Measurements from ENCODE around the gene GABBR2.

GABBR2 gene

GRCh38 chr9:98572796-98573195 is 135.9 kb downstream of the GABBR2 start:
- WGBS (ENCODE audit: extremely low coverage, insufficient coverage, insufficient read length), result no CpG with 5 or more reads among the region's 7 CpGs
- H3K4ac ChIP-seq (ENCODE audit: low read depth, low read length), result no peak overlapping the region
- H3K18ac ChIP-seq (ENCODE audit: low read length), result no peak overlapping the region

GRCh38 chr9:98572054-98572627 is 136.6 kb downstream of the GABBR2 start:
- Histone ChIP-seq H3K4me1 (ENCODE audit: control insufficient read depth in 1 of 2, insufficient read depth in 2 of 2, low read length in 2 of 2) (no peaks in the 10 kb centered on the region), H3K18ac (ENCODE audit: low read length) (no peak overlapping the region), H3K4me2 (ENCODE audit: low read length) (no peak overlapping the region), H2BK12ac (ENCODE audit: low read length) (no peak overlapping the region), H2BK120ac (ENCODE audit: insufficient read depth, low read length, poor library complexity) (no peak overlapping the region), H3K4me3 (ENCODE audit: low read depth, low read length) (no peak overlapping the region), H4K12ac (ENCODE audit: low read depth, low read length) (no peak overlapping the region), H3K79me1 (ENCODE audit: low read length) (no peaks in the 10 kb centered on the region), H2BK5ac (ENCODE audit: low read depth, low read length, poor library complexity) (no peak overlapping the region), H3K4ac (ENCODE audit: low read depth, low read length) (no peak overlapping the region), H4K91ac (ENCODE audit: low read depth, low read length) (no peak overlapping the region), H3K27me3 (ENCODE audit: insufficient read depth, low read length) (no peaks in the 10 kb centered on the region), H3K27ac (ENCODE audit: low read depth, low read length) (no peak overlapping the region), H3K36me3 (ENCODE audit: control insufficient read depth in 1 of 2, insufficient read depth in 2 of 2, low read length in 2 of 2) (no peaks in the 10 kb centered on the region), H3K9me3 (ENCODE audit: insufficient read depth, low read depth, low read length) (no peaks in the 10 kb centered on the region), H3K14ac (ENCODE audit: low read length) (no peak overlapping the region), H2AFZ (ENCODE audit: insufficient read depth, low read length, poor library complexity) (no peak overlapping the region), H3K23ac (ENCODE audit: low read length) (no peak overlapping the region), H3K79me2 (ENCODE audit: control insufficient read depth, insufficient read depth, low read length, poor library complexity) (no peaks in the 10 kb centered on the region), H4K8ac (ENCODE audit: low read depth, low read length) (no peak overlapping the region), H2AK5ac (ENCODE audit: low read length) (no peak overlapping the region), H3K9ac (ENCODE audit: low read length) (no peak overlapping the region)
- WGBS (ENCODE audit: extremely low coverage, insufficient coverage, insufficient read length), result no CpG with 5 or more reads among the region's 4 CpGs
- DNase-seq, result no peak

More at GRCh38 chr9:98572796-98573195, 135.9 kb downstream of the GABBR2 start:
- no peak overlapping the region for H2BK120ac ChIP-seq (ENCODE audit: insufficient read depth, low read length, poor library complexity)
- H4K12ac ChIP-seq (ENCODE audit: low read depth, low read length), result no peak overlapping the region
- H3K9me3 ChIP-seq (ENCODE audit: insufficient read depth, low read depth, low read length), result no peaks in the 10 kb centered on the region
- no peak overlapping the region for H2BK12ac ChIP-seq (ENCODE audit: low read length)
- H3K27ac ChIP-seq (ENCODE audit: low read depth, low read length), result no peak overlapping the region
- no peak overlapping the region for H2AK5ac ChIP-seq (ENCODE audit: low read length)
- DNase-seq, result no peak
- no peaks in the 10 kb centered on the region for H3K36me3 ChIP-seq (ENCODE audit: control insufficient read depth in 1 of 2, insufficient read depth in 2 of 2, low read length in 2 of 2)
- no peaks in the 10 kb centered on the region for H3K27me3 ChIP-seq (ENCODE audit: insufficient read depth, low read length)
- no peak overlapping the region for H2AFZ ChIP-seq (ENCODE audit: insufficient read depth, low read length, poor library complexity)
- no peak overlapping the region for H3K23ac ChIP-seq (ENCODE audit: low read length)
- no peaks in the 10 kb centered on the region for H3K4me1 ChIP-seq (ENCODE audit: control insufficient read depth in 1 of 2, insufficient read depth in 2 of 2, low read length in 2 of 2)
- H3K79me2 ChIP-seq (ENCODE audit: control insufficient read depth, insufficient read depth, low read length, poor library complexity), result no peaks in the 10 kb centered on the region
- H3K4me3 ChIP-seq (ENCODE audit: low read depth, low read length), result no peak overlapping the region
- no peak overlapping the region for H4K91ac ChIP-seq (ENCODE audit: low read depth, low read length)
- no peak overlapping the region for H4K8ac ChIP-seq (ENCODE audit: low read depth, low read length)
- no peaks in the 10 kb centered on the region for H3K79me1 ChIP-seq (ENCODE audit: low read length)
- H3K14ac ChIP-seq (ENCODE audit: low read length), result no peak overlapping the region
- H3K4me2 ChIP-seq (ENCODE audit: low read length), result no peak overlapping the region
- H3K9ac ChIP-seq (ENCODE audit: low read length), result no peak overlapping the region
- no peak overlapping the region for H2BK5ac ChIP-seq (ENCODE audit: low read depth, low read length, poor library complexity)

GRCh38 chr9:98571643-98572042 is 137.1 kb downstream of the GABBR2 start:
- Histone ChIP-seq H3K36me3 (ENCODE audit: control insufficient read depth in 1 of 2, insufficient read depth in 2 of 2, low read length in 2 of 2) (no peaks in the 10 kb centered on the region), H2BK12ac (ENCODE audit: low read length) (no peak overlapping the region), H3K27me3 (ENCODE audit: insufficient read depth, low read length) (no peaks in the 10 kb centered on the region), H4K91ac (ENCODE audit: low read depth, low read length) (no peak overlapping the region), H3K27ac (ENCODE audit: low read depth, low read length) (no peak overlapping the region), H3K14ac (ENCODE audit: low read length) (no peak overlapping the region), H2AFZ (ENCODE audit: insufficient read depth, low read length, poor library complexity) (no peak overlapping the region), H4K8ac (ENCODE audit: low read depth, low read length) (no peak overlapping the region), H3K4me3 (ENCODE audit: low read depth, low read length) (no peak overlapping the region), H2BK120ac (ENCODE audit: insufficient read depth, low read length, poor library complexity) (no peak overlapping the region), H3K9ac (ENCODE audit: low read length) (no peak overlapping the region), H3K9me3 (ENCODE audit: insufficient read depth, low read depth, low read length) (no peaks in the 10 kb centered on the region), H3K23ac (ENCODE audit: low read length) (no peak overlapping the region), H2AK5ac (ENCODE audit: low read length) (no peak overlapping the region), H3K79me1 (ENCODE audit: low read length) (no peaks in the 10 kb centered on the region), H4K12ac (ENCODE audit: low read depth, low read length) (no peak overlapping the region), H3K4ac (ENCODE audit: low read depth, low read length) (no peak overlapping the region), H3K4me1 (ENCODE audit: control insufficient read depth in 1 of 2, insufficient read depth in 2 of 2, low read length in 2 of 2) (no peaks in the 10 kb centered on the region), H3K79me2 (ENCODE audit: control insufficient read depth, insufficient read depth, low read length, poor library complexity) (no peaks in the 10 kb centered on the region), H3K18ac (ENCODE audit: low read length) (no peak overlapping the region), H3K4me2 (ENCODE audit: low read length) (no peak overlapping the region), H2BK5ac (ENCODE audit: low read depth, low read length, poor library complexity) (no peak overlapping the region)
- no CpG with 5 or more reads among the region's 3 CpGs for WGBS (ENCODE audit: extremely low coverage, insufficient coverage, insufficient read length)
- no peak for DNase-seq

- Histone ChIP-seq H3K23ac (ENCODE audit: low read length) (no peak overlapping the region), H3K4me3 (ENCODE audit: low read depth, low read length) (no peak overlapping the region), H3K4me1 (ENCODE audit: control insufficient read depth in 1 of 2, insufficient read depth in 2 of 2, low read length in 2 of 2) (no peaks in the 10 kb centered on the region), H3K9ac (ENCODE audit: low read length) (no peak overlapping the region), H2BK12ac (ENCODE audit: low read length) (no peak overlapping the region), H3K36me3 (ENCODE audit: control insufficient read depth in 1 of 2, insufficient read depth in 2 of 2, low read length in 2 of 2) (no peaks in the 10 kb centered on the region), H3K4ac (ENCODE audit: low read depth, low read length) (no peak overlapping the region), H3K14ac (ENCODE audit: low read length) (no peak overlapping the region), H2AK5ac (ENCODE audit: low read length) (no peak overlapping the region), H2AFZ (ENCODE audit: insufficient read depth, low read length, poor library complexity) (no peak overlapping the region), H3K9me3 (ENCODE audit: insufficient read depth, low read depth, low read length) (no peaks in the 10 kb centered on the region), H2BK5ac (ENCODE audit: low read depth, low read length, poor library complexity) (no peak overlapping the region), H2BK120ac (ENCODE audit: insufficient read depth, low read length, poor library complexity) (no peak overlapping the region), H3K79me2 (ENCODE audit: control insufficient read depth, insufficient read depth, low read length, poor library complexity) (no peaks in the 10 kb centered on the region), H4K8ac (ENCODE audit: low read depth, low read length) (no peak overlapping the region), H4K12ac (ENCODE audit: low read depth, low read length) (no peak overlapping the region), H3K18ac (ENCODE audit: low read length) (no peak overlapping the region), H3K27ac (ENCODE audit: low read depth, low read length) (no peak overlapping the region), H4K91ac (ENCODE audit: low read depth, low read length) (no peak overlapping the region), H3K79me1 (ENCODE audit: low read length) (no peaks in the 10 kb centered on the region), H3K4me2 (ENCODE audit: low read length) (no peak overlapping the region), H3K27me3 (ENCODE audit: insufficient read depth, low read length) (no peaks in the 10 kb centered on the region)
- no CpG with 5 or more reads among the region's 12 CpGs for WGBS (ENCODE audit: extremely low coverage, insufficient coverage, insufficient read length)
- DNase-seq, result no peak
Observed at GRCh38 chr9:98570663-98571440, 137.9 kb downstream of the GABBR2 start.

Measured in trophoblast cell (in vitro differentiated cells and primary cell).